GM23338 (cell line): Measurements from ENCODE around the gene GDAP1L1.

Experiments
- EZH2 ChIP-seq: fragments of 200-600 bp; sonication (generic); IDR thresholded peaks from one replicate; pipeline ENCODE4 v1.8.0; 2017; ENCODE audit warnings: antibody characterized with exemption, mild to moderate bottlenecking, low read depth; ENCODE audit not compliant: unreplicated experiment
- ZNF331 ChIP-seq: fragments of 250-450 bp; sonication (Bioruptor Pico); IDR thresholded peaks from 2 replicates; pipeline ENCODE4 v1.5.0; 2020; ENCODE audit warnings: low read depth, mild to moderate bottlenecking, moderate library complexity
- TF ChIP-seq, protein P1 (sequence below), 2 experiments: fragments of 200-600 bp in 1 of 2; sonication (generic) in 1 of 2; conservative IDR thresholded peaks; 2 replicates each; pipeline versions ENCODE4 v1.5.1 to v1.6.1; 2016 to 2017; ENCODE audit warnings: antibody characterized with exemption in 2 of 2, low read depth in 2 of 2, mild to moderate bottlenecking in 2 of 2, moderate library complexity in 1 of 2

DNA sequence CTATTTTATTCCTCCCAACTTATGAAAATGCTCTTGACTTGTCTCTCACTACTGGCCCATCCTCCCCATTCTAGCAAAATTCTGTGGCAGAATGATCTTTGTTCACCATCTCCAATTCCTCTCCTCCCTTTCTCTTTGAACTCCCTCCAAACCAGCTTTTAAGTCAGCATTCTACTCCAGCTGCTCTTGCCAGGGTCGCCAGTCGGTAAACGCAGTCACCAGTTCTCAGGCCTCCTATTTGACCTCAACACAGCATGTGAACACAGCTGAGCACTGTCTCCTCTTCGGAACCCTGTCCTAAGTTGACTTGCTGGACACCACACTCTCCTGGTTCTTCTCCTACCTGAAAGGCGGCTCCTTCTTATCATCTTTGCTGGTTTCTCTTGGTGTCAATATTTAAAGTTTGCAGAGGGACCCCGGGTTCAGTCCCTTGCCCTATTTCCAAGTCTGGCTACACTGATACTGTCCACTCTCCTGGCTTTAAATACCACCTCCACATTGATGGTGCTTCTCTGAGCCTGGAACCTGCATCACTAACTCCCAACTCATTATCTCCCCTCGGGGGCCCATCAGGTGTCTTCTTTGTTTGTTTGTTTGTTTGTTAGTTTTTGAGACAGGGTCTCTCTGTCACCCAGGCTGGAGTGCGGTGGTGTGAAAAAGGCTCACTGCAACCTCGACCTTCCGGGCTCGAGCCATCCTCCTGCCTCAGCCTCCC lies 27.4 kb downstream of the GDAP1L1 start:
- no peak for TF ChIP-seq EZH2
- TF ChIP-seq, protein P1, sequence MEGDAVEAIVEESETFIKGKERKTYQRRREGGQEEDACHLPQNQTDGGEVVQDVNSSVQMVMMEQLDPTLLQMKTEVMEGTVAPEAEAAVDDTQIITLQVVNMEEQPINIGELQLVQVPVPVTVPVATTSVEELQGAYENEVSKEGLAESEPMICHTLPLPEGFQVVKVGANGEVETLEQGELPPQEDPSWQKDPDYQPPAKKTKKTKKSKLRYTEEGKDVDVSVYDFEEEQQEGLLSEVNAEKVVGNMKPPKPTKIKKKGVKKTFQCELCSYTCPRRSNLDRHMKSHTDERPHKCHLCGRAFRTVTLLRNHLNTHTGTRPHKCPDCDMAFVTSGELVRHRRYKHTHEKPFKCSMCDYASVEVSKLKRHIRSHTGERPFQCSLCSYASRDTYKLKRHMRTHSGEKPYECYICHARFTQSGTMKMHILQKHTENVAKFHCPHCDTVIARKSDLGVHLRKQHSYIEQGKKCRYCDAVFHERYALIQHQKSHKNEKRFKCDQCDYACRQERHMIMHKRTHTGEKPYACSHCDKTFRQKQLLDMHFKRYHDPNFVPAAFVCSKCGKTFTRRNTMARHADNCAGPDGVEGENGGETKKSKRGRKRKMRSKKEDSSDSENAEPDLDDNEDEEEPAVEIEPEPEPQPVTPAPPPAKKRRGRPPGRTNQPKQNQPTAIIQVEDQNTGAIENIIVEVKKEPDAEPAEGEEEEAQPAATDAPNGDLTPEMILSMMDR (conservative IDR thresholded peaks at IDR 0.05; ENCODE audit: low read depth in 2 of 2): no peak
- no peak for TF ChIP-seq ZNF331 (CRISPR knock-in tag)
